Tibial nerve (tissue), 3 donors: ENCODE results near the gene SCP2.

Experiments used
- POLR2A ChIP-seq, 2 donors: fragments of 450-650 bp; IDR thresholded peaks; one replicate each; pipeline ENCODE4 v1.6.1; 2017; ENCODE audit warnings: antibody characterized with exemption in 2 of 2, mild to moderate bottlenecking in 2 of 2, moderate library complexity in 2 of 2
- TF ChIP-seq, protein P1 (sequence below), 5 experiments: fragments of 200-600 bp in 3 of 5; fragments of 450-650 bp in 2 of 5; sonication (generic) in 3 of 5; IDR thresholded peaks; one replicate each; pipeline ENCODE4 v1.5.1; 2016 to 2019; ENCODE audit warnings: antibody characterized with exemption in 5 of 5, mild to moderate bottlenecking in 3 of 5, moderate library complexity in 2 of 5

- TF ChIP-seq, protein P1, sequence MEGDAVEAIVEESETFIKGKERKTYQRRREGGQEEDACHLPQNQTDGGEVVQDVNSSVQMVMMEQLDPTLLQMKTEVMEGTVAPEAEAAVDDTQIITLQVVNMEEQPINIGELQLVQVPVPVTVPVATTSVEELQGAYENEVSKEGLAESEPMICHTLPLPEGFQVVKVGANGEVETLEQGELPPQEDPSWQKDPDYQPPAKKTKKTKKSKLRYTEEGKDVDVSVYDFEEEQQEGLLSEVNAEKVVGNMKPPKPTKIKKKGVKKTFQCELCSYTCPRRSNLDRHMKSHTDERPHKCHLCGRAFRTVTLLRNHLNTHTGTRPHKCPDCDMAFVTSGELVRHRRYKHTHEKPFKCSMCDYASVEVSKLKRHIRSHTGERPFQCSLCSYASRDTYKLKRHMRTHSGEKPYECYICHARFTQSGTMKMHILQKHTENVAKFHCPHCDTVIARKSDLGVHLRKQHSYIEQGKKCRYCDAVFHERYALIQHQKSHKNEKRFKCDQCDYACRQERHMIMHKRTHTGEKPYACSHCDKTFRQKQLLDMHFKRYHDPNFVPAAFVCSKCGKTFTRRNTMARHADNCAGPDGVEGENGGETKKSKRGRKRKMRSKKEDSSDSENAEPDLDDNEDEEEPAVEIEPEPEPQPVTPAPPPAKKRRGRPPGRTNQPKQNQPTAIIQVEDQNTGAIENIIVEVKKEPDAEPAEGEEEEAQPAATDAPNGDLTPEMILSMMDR (IDR thresholded peaks at IDR 0.05), result no peak
- TF ChIP-seq POLR2A (IDR thresholded peaks at IDR 0.05), result no peak
Observed at GRCh38 chr1:53043271-53043670, 116.2 kb downstream of the SCP2 start.
